Measurements from ENCODE around the gene ZNF44.
"Not testable (repeated sequence)": the region's sequence is repeated elsewhere in the genome, so short reads cannot be mapped to it uniquely, and the experiment has no call there.

- not testable (repeated sequence) for TF ChIP-seq EP300 (IDR thresholded peaks at IDR 0.05; ENCODE audit: low read depth); CTCF (IDR thresholded peaks at IDR 0.05)
Measured at GRCh38 chr19:12308891-12309290, 14.2 kb upstream of the ZNF44 start.

Data from transverse colon (tissue), 3 donors.